Calu3 (cell line): ENCODE data around the gene KIAA0825. TPM values are rescaled to one million over a fixed set of nuclear protein-coding genes. Genes with fewer than 3 reads are reported as not detected.

Experiments
- BruUV-seq: library from RNA; stranded (reverse); fragments of 400-500 nt; replicated peaks from 2 replicates; lab custom pipeline; 2021; lab: Mats Ljungman, UMichigan
- CTCF ChIA-PET: fragments of 300-600 bp; sonication (Branson Sonifier 250); formaldehyde crosslinking; loops from one replicate; lab custom pipeline; 2022; ENCODE audit warnings: antibody characterized with exemption; lab: Charles Lee
- DNase-seq: peaks from one replicate; pipeline ENCODE4 v3.0.0; 2022
- H3K27ac Mint-ChIP-seq: one replicate; pipeline ENCODE4 v1.8.0; 2022; ENCODE audit warnings: mixed read lengths; ENCODE audit not compliant: unreplicated experiment
- H3K27me3 Mint-ChIP-seq: one replicate; pipeline ENCODE4 v1.8.0; 2022; ENCODE audit warnings: mixed read lengths; ENCODE audit not compliant: unreplicated experiment
- H3K36me3 Mint-ChIP-seq: one replicate; pipeline ENCODE4 v1.8.0; 2022; ENCODE audit warnings: mild to moderate bottlenecking, moderate library complexity, mixed read lengths; ENCODE audit not compliant: insufficient read depth, unreplicated experiment
- H3K4me1 Mint-ChIP-seq: one replicate; pipeline ENCODE4 v1.8.0; 2022; ENCODE audit warnings: mild to moderate bottlenecking, low read depth, mixed read lengths; ENCODE audit not compliant: unreplicated experiment
- H3K4me3 Mint-ChIP-seq: one replicate; pipeline ENCODE4 v1.8.0; 2022; ENCODE audit warnings: mild to moderate bottlenecking, low read depth, moderate library complexity, mixed read lengths; ENCODE audit not compliant: unreplicated experiment
- H3K9me3 Mint-ChIP-seq: one replicate; pipeline ENCODE4 v1.8.0; 2022; ENCODE audit warnings: low read depth, mixed read lengths; ENCODE audit not compliant: unreplicated experiment
- CTCF ChIP-seq: fragments of 200-600 bp; IDR thresholded peaks from one replicate; pipeline ENCODE4 v1.8.0; 2022; ENCODE audit warnings: antibody characterized with exemption; ENCODE audit not compliant: unreplicated experiment
- intact Hi-C: fragments of 100-400 bp; cut with micrococcal nuclease; formaldehyde crosslinking; loops from one replicate; pipeline ENCODE4 v1.10.0; 2022; ENCODE audit not compliant: unreplicated experiment
- total RNA-seq: library from RNA; stranded (reverse); gene quantifications from 2 replicates; pipeline ENCODE4 v1.2.3, GENCODE V29; 2022

The KIAA0825 gene
- total RNA-seq, 1 experiment from 2014 or later = 1.9 TPM

DNA sequence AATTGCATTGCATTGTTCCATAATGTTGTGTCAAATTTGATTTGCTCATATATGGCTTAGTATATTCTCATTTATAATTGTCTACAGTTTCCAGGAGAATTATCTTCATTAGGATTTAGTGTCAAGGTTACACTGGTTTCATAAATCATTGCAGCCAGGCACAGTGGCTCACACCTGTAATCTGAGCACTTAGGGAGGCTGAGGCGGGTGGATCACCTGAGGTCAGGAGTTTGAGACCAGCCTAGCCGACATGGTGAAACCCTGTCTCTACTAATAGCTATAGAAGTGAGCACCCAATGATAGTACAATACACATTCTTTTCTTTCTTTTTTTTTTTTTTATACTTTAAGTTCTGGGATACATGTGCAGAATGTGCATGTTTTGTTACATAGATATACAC, 282.5 kb downstream of the KIAA0825 start:
- Mint-ChIP-seq H3K36me3 (no peaks in the 10 kb centered on the region), H3K27me3 (no peaks in the 10 kb centered on the region), H3K9me3 (no peaks in the 10 kb centered on the region), H3K4me3 (no peak overlapping the region), H3K4me1 (no peaks in the 10 kb centered on the region), H3K27ac (no peak overlapping the region)
- CTCF ChIA-PET = no interaction called here
- DNase-seq = no peak
- TF ChIP-seq CTCF = no peak
- BruUV-seq = no TSS peak
- intact Hi-C loops = no loop called here

- Mint-ChIP-seq H3K27ac (no peak overlapping the region), H3K36me3 (no peaks in the 10 kb centered on the region), H3K4me3 (no peak overlapping the region), H3K4me1 (no peaks in the 10 kb centered on the region), H3K9me3 (no peaks in the 10 kb centered on the region), H3K27me3 (no peaks in the 10 kb centered on the region)
- no peak for TF ChIP-seq CTCF
- intact Hi-C loops = no loop called here
- no peak for DNase-seq
- CTCF ChIA-PET = no interaction called here
- BruUV-seq = no TSS peak
These were observed 289.3 kb downstream of the KIAA0825 start for GRCh38 chr5:94329115-94329514.

- Mint-ChIP-seq H3K27ac (no peak overlapping the region), H3K36me3 (no peaks in the 10 kb centered on the region), H3K4me3 (no peak overlapping the region), H3K9me3 (no peaks in the 10 kb centered on the region), H3K4me1 (no peaks in the 10 kb centered on the region), H3K27me3 (no peaks in the 10 kb centered on the region)
- no peak for TF ChIP-seq CTCF
- DNase-seq = no peak
- CTCF ChIA-PET = no interaction called here
- no TSS peak for BruUV-seq
- intact Hi-C loops = no loop called here
These were observed 291.8 kb downstream of the KIAA0825 start for GRCh38 chr5:94326586-94326985.

GRCh38 chr5:94316916-94317838, 301.2 kb downstream of the KIAA0825 start:
- Mint-ChIP-seq H3K36me3 (no peaks in the 10 kb centered on the region), H3K9me3 (no peaks in the 10 kb centered on the region), H3K27ac (no peak overlapping the region), H3K27me3 (no peaks in the 10 kb centered on the region), H3K4me1 (no peaks in the 10 kb centered on the region), H3K4me3 (no peak overlapping the region)
- TF ChIP-seq CTCF = no peak
- intact Hi-C loops = no loop called here
- CTCF ChIA-PET = interaction anchor here (0.7 to 0.8 kb wide), 2 partner anchors 63 to 450 kb away, joined by 3 to 5 read pairs; no protein-coding TSS in a partner anchor
- no TSS peak for BruUV-seq
- no peak for DNase-seq
